T follicular helper cell (primary cell): ENCODE data around the gene CD36.
"Not testable (repeated sequence)": the region's sequence is repeated elsewhere in the genome, so short reads cannot be mapped to it uniquely, and the experiment has no call there.

Experiments used
- DNase-seq: peaks from one replicate; pipeline ENCODE4 v3.0.0-alpha.2; 2020; ENCODE audit warnings: low read depth

The CD36 gene

DNA sequence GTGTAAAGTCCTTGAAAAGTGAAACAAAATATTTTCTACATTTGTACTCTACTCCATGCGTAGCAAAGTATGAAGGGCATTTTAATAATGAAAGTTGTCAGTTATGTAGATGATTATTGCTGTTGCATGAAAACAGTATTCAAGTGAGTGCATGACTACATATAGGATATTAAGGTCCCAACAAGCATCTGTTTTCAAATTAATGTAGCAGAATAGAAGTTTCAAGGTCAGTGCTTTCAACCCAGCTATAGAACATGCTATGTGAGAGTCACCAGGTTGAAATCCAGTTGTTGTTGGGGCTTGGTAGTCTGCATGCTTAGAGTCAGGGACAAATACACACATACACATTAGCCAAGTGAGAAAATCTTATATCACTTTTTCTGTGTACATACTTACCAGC, 14.8 kb downstream of the CD36 start:
- no peak for DNase-seq

DNA sequence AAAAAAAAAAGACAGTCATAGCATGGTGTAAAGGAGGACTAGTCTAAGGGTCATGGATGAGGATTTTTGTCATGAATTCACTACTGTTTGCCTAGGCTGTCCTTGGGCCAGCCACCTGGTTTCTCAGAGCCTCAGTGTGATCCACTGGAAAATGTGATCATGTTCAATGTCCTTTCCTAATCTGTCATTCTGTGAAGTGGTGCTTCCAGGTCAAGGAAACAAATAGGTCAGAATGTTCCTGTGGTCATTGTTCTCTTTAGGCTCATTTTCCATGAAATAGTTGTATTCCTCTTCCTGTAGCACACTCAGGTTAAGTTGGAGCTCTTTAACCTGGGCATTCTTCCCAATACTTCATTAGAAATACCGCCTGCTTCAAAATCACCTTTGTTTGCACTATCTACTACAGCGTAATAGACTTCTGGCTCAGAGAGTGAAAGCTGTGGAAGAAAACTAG, 16.5 kb downstream of the CD36 start:
- DNase-seq = no peak

DNA sequence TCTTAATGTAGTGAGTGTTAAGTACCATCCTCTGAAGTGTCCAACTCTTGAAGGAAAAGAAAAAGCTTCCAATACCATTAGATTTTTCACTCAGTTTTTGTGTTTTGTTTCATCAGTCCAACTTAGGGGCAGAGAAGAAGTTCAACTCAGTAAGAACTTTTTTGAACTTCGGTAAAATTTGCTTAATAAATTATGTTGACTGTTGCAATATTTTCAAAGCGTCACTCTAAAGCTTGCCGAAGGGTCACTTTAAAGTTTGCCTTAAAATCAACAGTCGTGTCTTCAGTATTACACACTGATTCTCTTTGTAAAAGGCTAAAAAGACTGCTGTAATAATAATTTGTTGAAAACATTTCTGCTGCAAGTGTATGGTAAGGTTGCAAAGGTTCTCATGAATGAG, 17.6 kb downstream of the CD36 start:
- no peak for DNase-seq

DNA sequence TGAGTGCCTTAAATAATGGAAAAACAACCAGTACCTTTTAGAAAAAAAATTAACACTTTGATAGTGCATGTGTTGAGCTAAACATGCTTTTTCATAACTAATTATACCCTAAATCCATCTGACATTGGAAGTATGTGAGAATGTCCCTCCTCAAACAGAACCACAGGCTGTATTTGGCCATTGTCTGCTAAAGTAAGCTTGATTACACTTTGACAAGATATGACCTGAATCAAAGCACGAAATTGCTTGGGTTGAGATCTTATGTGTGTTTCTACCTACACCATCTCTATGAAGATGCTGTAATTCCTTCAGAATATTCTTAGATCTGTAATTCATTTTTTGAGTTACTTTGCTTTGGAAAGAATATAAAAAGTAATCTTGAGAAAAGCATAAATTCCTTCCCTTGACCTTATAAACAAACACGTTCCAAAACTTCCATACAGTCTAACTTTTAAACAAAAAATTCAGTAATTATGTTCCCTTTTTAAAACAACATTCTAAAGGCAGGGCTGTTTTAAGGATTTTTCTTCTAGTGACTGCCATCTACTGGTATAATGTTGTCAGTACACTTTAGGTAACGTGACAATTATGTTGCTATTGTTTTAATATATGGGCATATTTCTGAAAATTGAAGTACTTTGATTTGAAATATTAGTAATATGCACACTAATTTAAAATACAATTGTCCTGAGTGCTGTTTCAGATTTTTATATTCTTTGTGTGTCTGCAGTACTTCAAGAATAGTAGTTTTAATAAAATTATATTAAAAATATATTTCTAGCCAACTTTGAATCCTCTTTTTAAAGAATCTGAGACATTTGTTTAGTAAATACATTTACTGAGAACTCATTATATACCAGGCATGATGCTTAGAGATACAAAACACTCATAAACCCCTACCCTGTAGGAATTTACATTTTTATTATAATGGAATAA, 20.9 kb downstream of the CD36 start:
- DNase-seq = no peak

DNA sequence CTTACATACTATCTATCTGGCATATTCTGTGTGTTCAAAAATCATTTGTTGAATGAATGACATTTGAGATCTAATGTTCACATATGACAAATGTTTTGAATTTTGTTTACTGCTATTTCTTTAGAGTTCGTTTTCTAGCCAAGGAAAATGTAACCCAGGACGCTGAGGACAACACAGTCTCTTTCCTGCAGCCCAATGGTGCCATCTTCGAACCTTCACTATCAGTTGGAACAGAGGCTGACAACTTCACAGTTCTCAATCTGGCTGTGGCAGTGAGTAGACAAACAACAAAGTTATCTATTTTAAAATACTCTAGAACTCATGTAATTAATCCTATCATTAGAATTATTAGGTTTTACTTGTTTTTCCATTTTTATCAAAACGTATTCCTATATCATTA, 22.5 kb downstream of the CD36 start:
- DNase-seq = no peak

- DNase-seq = no peak
These were observed 23.3 kb downstream of the CD36 start for GRCh38 chr7:80661729-80662128.

DNA sequence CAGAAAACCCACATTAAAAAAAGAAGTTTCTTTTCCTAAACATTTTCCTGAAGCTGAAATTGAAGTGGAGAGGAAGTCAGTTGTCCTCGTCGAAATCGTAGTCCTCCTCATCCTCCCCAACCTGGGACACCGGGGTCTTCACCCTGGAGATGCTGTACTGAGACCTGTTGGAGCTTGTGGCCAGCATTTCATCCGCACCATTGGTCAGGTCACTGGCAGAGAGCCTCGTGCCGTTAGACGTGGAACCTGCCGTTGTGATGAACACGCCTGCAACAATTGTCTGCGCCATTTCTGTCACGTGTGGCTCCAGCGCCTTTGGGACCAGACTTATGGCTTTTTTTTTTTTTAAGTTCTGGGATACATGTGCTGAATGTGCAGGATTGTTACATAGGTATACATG, 23.8 kb downstream of the CD36 start:
- DNase-seq = no peak

DNA sequence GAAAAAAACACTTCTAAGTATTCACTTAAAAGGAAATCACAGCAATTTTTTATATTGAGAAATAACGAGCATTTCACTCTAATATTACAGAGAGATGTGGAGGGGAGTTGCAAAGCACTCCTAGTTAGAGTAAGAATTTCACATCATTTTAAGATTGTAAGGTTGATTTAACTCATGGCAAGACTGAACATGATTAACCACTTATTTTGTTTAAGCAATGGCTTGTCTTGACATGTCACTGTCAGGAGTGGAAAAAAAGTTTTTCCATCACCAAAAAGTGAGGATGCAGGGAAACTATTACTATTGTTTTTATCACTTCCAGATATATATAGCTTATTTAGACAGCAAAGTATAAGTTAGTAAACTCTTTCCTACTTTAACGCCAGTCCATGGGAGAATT, 27.1 kb downstream of the CD36 start:
- DNase-seq = no peak

DNA sequence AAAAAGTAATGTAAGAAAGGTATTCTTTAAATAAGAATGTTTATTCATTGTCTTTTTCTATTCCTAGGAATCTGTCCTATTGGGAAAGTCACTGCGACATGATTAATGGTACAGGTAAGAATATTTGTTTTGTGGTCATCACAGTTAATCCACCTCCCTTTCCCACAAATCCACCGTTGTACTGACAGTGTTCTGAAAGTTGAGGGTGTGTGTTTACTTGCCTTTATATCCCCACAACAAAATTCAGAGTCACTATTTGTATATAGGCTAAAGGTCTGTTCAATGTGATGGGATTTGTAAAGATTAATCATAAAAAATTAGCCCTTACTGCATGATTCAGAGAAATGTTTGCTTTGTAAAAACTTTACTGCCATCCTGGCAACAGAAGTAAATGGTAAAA, 27.9 kb downstream of the CD36 start:
- DNase-seq = no peak

- DNase-seq = not testable (repeated sequence)
These were observed 30.9 kb downstream of the CD36 start for GRCh38 chr7:80669367-80669766.

DNA sequence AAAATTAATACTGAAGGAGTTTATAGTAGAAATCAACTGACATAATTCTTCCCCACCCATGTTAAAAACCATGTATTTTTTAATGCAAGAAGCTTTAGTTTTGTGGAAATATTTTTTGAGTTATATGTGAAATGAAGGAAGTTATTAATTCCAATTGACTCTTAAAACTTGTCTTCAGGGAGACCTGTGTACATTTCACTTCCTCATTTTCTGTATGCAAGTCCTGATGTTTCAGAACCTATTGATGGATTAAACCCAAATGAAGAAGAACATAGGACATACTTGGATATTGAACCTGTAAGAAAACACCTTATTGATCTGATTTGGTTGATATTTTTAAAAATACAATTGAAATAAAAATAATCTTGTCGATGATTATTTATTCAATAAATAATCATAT, 33.3 kb downstream of the CD36 start:
- no peak for DNase-seq

DNA sequence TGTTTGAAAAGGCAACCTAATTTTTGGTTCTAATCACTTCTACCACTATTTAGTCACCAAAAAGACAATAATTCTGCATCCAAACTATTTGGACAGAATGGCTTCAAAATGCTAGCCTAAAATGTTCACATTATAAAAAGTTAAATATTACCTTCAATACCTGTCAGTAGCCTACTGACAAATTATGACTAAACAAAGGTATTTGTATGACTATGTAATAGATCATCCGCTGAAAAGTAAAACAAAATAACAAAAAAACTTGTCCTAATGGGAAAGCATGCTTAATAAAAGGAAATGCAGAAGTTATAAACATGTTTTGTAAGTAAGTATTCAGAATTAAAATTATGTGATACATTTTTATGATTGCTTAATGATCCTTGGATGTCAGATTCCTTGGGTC, 36.6 kb downstream of the CD36 start:
- no peak for DNase-seq

GRCh38 chr7:80676404-80676803, 38.0 kb downstream of the CD36 start:
- no peak for DNase-seq

GRCh38 chr7:80677629-80678028, 39.2 kb downstream of the CD36 start:
- no peak for DNase-seq

DNA sequence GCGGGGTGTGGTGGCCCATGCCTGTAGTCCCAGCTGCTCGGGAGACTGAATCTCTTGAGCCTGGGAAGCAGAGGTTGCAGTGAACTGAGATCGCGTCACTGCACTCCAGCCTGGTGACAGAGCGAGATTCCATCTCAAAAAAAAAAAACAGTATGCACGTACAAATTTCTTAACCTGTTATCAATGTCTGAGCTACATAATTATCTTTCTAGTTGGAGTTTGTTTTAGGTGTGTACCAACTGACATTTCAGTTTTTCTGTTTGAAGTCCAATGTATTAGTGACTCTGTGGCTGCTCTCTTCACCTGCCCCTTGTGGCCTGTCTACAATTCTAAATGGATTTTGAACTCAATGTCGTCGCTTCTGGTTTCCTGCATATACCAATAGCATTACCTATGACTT, 40.3 kb downstream of the CD36 start:
- DNase-seq = no peak

DNA sequence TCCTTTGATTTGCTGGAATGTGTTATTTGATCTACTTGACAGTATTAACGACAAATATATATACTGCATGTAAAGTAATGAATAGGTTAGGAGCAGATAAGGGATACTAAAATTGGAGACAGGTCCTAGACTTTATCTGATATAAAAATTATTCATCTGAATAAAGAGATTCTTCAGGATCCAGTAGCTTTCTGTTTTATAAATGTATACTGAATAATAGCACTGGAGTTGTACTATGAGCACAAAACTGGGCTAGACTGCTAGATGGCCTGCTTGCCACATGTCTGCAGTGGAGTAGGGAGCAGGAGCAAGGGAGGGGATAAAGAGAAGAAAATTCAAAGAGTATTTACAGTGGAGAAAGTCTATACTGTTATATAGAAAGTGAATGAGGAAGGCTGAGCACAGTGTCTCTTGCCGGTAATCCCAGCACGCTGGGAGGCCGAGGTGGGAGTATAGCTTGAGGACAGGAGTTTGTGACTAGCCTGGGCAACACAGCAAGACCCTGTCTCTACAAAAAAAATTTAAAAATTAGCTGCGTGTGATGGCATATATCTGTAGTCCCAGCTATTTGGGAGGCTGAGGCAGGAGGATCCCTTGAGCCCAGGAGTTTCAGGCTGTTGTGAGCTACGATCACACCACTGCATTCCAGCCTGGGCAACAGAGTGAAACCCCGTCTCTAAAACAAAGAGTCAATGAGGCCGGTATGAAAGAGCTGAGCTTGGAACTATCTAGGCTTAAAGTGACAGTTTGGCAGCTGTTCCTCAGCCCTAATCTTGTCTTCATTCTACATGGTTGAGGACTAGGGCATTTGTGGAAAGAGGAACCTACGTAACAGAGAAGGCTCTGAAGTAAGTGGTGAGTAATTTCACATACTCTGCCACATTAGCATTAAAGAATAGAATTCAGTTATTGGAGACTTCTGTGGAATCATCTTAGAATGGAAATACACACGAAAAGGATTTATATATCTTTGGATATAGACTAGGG, 41.8 kb downstream of the CD36 start:
- DNase-seq = no peak

- no peak for DNase-seq
These were observed 42.9 kb downstream of the CD36 start for GRCh38 chr7:80681272-80681885.

DNA sequence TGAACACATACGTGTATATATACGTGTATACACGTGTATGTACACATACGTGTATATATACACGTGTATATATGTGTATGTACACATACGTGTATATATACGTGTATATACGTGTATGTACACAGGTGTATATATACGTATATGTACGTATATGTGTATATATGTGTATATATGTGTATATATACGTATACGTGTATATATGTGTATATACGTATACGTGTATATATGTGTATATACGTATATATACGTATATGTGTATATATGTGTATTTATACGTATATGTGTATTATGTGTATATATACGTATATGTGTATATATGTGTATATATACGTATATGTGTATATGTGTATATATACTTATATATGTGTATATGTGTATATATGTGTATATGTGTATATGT, 44.3 kb downstream of the CD36 start:
- no peak for DNase-seq

GRCh38 chr7:80686576-80686975, 48.1 kb downstream of the CD36 start:
- DNase-seq = no peak

DNA sequence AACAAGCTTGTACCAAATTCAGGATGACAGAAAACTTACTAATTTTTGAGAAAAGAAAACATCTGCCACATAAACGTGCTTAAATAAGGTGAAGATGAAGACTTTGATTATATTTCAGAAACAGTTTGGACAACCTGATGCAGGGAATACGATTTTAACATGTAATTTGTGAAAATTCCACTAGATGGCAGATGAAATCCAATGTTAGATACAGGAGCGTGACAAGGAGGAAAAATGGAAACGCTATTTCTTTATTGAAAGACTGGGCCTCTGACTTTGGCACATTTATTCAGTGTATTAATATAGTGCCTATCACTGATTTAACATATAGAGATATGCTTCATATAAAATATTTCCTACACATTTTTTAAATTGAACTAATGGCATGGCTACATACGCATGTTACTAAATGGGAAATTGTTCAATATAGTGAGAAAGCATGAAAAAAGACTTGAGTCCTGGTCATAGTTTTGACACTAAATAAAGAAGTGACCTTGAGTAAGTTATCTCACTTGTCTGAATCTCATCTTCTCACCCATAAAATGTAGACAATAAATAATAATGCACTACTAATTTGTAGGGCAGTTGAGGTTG, 60.7 kb downstream of the CD36 start:
- DNase-seq = no peak

DNA sequence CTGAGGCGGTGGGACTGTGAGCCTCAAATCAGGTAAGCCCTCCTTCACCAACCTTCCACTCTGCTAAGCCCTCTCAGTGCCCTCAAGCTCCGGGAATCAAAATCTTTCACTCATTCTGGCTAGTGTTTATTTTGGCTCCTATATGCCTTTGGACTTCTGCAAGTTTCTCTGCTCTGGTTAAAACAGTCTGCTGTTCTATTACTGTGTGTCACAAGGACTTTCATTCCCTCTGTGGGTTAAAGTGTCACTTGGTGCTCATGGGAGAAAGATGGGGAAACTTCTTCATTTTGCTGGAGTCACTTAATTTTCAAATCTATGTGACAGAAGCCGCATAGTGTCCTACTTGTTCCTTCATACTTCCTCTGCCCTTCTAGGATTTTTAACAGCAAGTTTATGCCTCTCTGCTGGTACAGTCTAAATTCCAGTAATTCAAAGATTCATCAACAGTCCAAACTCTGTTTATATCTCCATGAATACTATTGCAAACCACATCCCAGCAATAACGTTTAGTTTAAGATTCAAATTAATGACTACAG, 61.3 kb downstream of the CD36 start:
- DNase-seq = no peak

DNA sequence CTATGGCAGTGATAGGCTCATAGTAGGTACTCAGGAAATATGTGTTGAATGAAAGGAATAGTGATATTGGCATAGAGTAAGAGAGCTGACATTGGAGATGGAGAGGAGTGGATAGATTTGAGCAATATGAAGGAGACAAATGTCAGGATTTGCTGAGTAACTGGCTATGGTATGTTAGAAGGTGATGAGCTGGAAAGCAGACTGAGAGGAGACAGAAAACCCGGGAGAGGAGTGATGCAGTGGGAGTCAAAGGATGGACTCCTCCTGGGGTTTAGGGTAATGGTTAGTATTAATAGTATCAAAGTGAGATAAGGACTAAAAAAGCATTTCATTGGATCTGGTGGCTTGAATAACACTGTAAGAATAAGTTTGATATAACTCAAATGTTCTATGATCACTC, 64.8 kb downstream of the CD36 start:
- DNase-seq = no peak
